IPS-11a (cell line): ENCODE measurements around the gene FLT3.
A peak's percentile ranks its signal among the peaks of the same experiment; 100 is the strongest.
"Not testable (repeated sequence)": the region's sequence is repeated elsewhere in the genome, so short reads cannot be mapped to it uniquely, and the experiment has no call there.

Experiments used
- H3K4me3 ChIP-seq: one replicate; pipeline ENCODE4 v1.5.1; 2013; ENCODE audit warnings: low read depth, low read length, control low read depth

FLT3 gene

GRCh38 chr13:28100150-28101121 lies at the start of gene FLT3:
Gene FLT3, minus strand, starts transcription at chr13:28100576. Its CDS starts 66 bp downstream, at chr13:28100510.
- H3K4me3 ChIP-seq: peak within 1 kb of the TSS; percentile 47

DNA sequence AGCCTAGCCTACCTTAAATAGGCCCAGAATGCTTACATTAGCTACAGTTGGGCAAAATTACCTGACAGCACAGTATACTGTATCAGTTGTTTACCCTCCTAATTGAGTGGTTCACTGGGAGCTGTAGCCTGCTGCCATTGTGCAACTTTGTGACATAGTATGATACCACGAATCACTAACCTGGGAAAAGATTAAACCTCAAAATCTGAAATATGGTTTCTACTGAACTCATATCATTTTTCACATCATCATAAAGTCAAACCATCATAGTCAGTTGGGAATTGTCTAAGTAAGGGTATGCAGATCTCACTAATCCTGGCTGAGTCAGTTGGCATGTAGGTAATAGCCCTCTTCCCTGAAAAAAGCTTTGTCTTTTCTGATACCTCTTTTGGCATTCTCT lies 47.1 kb upstream of the FLT3 start:
- no peak overlapping the region for H3K4me3 ChIP-seq

DNA sequence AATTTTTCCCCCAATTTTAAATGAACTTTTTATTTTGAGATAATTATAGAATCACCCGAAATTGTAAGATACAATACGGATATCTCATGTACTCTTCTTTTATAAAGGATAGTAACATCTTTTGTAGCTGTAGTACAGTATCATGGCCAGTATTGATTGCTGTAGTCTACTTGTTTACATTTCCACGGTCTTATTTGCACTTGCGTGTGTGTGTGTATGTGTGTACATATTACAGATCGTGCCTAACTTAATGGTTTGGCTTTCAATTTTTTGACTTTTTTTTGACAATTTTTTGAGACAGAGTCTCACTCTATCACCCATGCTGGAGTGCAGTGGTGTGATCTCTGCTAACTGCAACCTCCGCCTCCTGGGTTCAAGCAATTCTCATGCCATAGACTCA lies 44.7 kb upstream of the FLT3 start:
- H3K4me3 ChIP-seq: no peak overlapping the region

- H3K4me3 ChIP-seq: not testable (repeated sequence)
Measured at GRCh38 chr13:28141542-28141941, 41.2 kb upstream of the FLT3 start.

GRCh38 chr13:28140433-28141125 lies 40.2 kb upstream of the FLT3 start:
- peak overlapping the region; percentile 98 for H3K4me3 ChIP-seq

DNA sequence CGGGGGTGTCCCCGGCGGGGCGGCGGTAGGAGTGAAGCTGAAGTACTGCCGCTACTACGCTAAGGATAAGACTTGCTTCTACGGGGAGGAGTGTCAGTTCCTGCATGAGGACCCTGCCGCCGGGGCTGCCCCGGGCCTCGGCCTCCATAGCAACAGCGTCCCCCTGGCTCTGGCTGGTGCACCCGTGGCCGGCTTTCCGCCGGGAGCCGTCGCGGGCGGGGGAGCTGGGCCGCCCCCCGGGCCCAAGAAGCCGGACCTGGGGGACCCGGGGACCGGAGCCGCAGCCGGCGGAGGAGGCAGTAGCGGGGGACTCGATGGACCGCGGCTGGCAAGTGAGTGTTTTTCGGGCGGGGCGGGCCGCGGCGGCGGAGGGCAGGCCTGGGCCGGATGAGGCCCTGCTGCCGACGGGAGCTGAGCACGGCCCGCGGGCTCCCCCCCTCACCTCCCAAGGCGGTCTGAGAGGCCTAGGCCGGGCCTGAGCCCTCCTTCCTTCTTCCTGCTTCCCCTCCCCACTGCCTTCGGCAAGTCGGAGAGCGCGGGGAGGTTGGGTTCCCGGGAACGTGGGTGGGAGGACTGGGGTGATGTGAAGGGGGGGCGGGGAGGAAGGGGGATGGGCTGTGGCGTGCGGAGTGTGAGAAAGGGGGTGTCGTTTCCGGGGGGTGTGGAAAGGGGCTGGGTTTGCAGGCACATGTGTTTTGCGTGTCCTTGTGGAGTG lies 38.5 kb upstream of the FLT3 start:
- peak overlapping the region; percentile 98 for H3K4me3 ChIP-seq

GRCh38 chr13:28138012-28138755 lies 37.8 kb upstream of the FLT3 start, which contains the start of gene PAN3:
Gene PAN3, plus strand, starts transcription at chr13:28138545. Its CDS starts 113 bp downstream, at chr13:28138658.
- peak within 1 kb of the TSS; percentile 98 for H3K4me3 ChIP-seq

GRCh38 chr13:28137596-28137995 lies 37.2 kb upstream of the FLT3 start:
- peak overlapping the region; percentile 98 for H3K4me3 ChIP-seq

DNA sequence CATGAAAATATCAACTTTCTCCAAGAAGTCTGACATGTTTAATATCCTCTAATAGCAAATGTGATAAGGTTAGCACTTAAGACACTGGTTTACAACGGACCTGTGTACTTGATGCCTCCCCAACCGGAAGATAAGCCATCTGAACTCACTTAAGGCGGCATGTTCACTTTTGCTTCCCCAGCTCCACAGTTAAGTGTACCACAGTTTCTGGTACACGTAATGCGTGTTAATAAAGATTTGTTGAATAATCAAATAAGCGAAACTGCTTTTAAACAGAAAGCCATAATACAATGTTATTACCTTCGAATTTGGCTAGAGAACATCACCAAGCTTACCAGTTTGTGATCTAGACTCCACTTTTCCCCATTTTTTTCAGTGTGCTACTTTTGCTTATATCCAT lies 36.5 kb upstream of the FLT3 start:
- H3K4me3 ChIP-seq: peak overlapping the region; percentile 98

- H3K4me3 ChIP-seq: no peak overlapping the region
Measured at GRCh38 chr13:28131646-28132045, 31.3 kb upstream of the FLT3 start.

DNA sequence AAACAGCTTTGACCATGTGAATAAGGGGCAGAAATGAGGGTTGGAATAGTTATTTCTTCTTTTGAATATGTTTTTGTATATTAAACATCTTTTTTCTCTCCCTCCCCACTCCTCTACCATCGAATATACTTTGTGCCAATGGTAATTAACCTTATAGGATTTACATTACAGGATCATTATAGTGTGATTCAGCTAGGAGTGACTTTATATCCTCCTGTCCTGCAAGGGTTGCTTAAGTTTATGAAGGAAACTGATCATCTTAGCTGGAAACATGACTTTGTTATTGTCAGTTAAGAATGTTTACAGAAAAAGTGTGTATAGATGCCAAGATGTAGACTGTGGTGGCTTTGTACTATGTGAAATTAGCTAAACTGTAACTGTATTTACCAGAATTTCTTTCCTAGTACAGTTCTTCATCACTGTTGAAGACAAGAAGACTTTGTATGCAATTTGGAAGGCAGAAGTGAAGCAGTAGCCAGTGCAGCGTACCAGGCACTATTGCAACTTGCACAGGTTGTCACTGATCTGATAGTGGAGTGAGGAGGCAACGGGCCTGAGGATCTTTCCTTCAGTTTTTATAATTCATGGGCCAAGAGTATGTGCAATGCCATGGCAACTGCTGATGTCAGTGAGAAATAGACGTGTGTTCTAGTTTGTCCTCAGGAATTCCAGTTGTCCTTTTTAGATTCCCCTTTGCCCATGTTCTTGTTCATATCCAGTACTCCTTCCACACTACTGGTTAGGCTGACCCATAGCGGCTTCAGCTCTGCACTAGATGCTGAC lies 29.7 kb upstream of the FLT3 start:
- no peak overlapping the region for H3K4me3 ChIP-seq

- H3K4me3 ChIP-seq: no peak overlapping the region
Measured at GRCh38 chr13:28128926-28129325, 28.6 kb upstream of the FLT3 start.

GRCh38 chr13:28128030-28128429 lies 27.7 kb upstream of the FLT3 start:
- no peak overlapping the region for H3K4me3 ChIP-seq

- H3K4me3 ChIP-seq: no peak overlapping the region
Measured at GRCh38 chr13:28121224-28121623, 20.8 kb upstream of the FLT3 start.

- no peak overlapping the region for H3K4me3 ChIP-seq
Measured at GRCh38 chr13:28120317-28120716, 19.9 kb upstream of the FLT3 start.

DNA sequence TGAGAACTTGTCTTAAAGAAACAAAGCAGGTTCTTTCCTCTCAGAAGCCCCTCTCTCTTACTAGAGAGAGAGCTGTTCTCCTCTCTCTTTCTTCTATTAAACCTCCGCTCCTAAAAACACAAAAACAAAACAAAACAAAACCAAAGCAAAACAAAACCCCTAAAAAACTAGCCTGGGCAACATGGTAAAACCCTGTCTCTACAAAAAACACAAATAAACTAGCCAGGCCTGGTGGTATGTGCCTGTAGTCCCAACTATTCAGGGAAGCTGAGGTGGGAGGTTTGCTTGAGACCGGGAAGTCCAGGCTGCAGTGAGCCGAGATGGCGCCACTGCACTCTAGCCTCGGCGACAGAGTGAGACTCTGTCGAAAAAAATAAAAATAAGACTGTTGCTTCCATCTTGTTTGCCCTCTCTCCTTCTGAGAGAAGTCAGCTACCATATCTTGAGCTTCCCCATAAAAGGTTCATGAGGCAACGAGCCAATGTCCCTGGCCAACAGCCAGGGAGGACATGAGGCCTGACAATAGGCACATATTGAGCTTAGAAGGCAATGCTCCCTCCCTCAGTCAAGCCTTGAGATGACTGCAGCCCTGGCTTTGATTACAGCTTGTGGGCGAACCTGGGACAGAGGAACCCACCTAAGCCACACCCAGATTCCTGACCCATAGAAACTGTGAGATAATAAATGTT lies 17.5 kb upstream of the FLT3 start:
- no peak overlapping the region for H3K4me3 ChIP-seq

DNA sequence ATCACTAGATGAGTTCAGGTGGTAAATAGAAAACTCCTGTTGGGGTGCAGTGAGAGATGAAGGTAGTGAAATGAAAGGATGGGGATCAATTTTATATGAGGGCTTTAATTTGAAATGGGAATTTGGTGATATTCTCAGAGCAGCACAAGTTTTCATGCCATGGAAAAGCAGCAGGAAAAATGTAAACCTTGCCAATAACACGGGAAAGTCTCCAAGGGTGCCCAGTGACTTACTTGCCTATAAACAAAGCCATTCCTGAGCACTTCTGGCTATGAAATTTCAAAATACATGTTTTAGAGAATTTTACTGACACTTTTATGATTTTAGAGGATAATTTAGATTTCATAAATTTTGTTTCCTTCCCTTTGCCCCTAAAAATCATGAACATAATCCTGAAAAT lies 16.4 kb upstream of the FLT3 start:
- no peak overlapping the region for H3K4me3 ChIP-seq

- H3K4me3 ChIP-seq: no peak overlapping the region
Measured at GRCh38 chr13:28110414-28110813, 10.0 kb upstream of the FLT3 start.

DNA sequence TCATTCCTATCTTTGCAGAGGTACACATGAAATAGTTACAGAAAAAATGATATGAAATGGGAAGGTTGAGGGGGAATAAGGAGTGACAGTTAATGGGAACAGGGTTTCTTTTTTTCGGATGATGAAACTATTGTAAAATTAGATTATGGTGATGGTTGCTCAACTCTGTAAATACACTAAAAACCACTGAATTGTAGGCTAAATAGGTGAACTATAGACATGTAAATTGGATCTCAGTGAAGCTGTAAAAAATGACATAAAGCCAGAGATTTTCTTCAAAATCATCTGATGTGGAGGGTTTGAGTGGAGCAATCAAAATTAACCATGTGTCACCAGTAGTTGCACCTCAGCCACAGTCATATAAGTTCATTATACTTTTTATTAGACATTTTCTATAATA lies 6.6 kb upstream of the FLT3 start:
- H3K4me3 ChIP-seq: no peak overlapping the region
